Body of pancreas (tissue), 4 donors: Measurements from ENCODE around the gene LATS2.

Experiments used
- CTCF ChIP-seq, 7 experiments: fragments of 450-650 bp in 4 of 7; fragments of 200-600 bp in 3 of 7; sonication (generic) in 3 of 7; IDR thresholded peaks; one replicate each; pipeline ENCODE4 v1.5.1; 2016 to 2019; ENCODE audit warnings: antibody characterized with exemption in 7 of 7
- POLR2A ChIP-seq, 3 donors: fragments of 450-650 bp; IDR thresholded peaks; one replicate each; pipeline ENCODE4 v1.6.1; 2016; ENCODE audit warnings: antibody characterized with exemption in 3 of 3, mild to moderate bottlenecking in 2 of 3

DNA sequence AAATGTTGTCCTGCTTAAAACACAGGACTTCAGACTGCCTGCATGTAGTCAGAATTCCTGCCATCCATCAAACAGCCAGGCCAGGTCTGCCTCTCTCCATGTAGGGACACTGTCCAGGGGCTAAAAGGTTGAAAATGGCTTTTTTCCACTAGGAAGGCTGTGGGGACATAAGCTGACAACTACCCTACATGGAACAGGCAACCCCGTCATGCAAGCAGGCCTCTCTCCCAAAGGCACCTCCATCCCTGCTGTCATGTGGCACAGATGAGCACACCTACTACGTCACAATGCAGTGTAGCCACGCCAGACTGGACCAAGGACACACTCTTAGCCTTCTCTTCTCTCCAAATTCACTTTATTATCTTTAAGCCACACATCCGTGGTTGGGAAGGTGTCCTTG lies 40.8 kb downstream of the LATS2 start:
- TF ChIP-seq CTCF (IDR thresholded peaks at IDR 0.05) (no peak), POLR2A (IDR thresholded peaks at IDR 0.05) (no peak)
